Thymus (tissue), 11 donors: ENCODE results near the gene UBXN2A. TPM values are rescaled to one million over a fixed set of nuclear protein-coding genes. Genes with fewer than 3 reads are reported as not detected.
"Not testable (repeated sequence)": the region's sequence is repeated elsewhere in the genome, so short reads cannot be mapped to it uniquely, and the experiment has no call there.

Experiments used
- DNase-seq, 9 donors: peaks; one replicate each; pipeline ENCODE4 v3.0.0-alpha.2; 2013; ENCODE audit warnings: low spot score in 9 of 9, low read depth in 6 of 9, missing footprints in 1 of 9
- H3K27ac ChIP-seq, 2 donors: one replicate each; pipeline ENCODE4 v1.5.1; 2013; ENCODE audit warnings: control low read depth in 1 of 2, low read depth in 1 of 2, low read length in 1 of 2, mild to moderate bottlenecking in 1 of 2, moderate library complexity in 1 of 2
- H3K27me3 ChIP-seq, 2 donors: one replicate each; pipeline ENCODE4 v1.5.1; 2013; ENCODE audit warnings: low read length in 1 of 2; ENCODE audit not compliant: control insufficient read depth in 2 of 2, insufficient read depth in 1 of 2
- H3K36me3 ChIP-seq, 2 donors: one replicate each; pipeline ENCODE4 v1.5.1; 2013; ENCODE audit warnings: low read length in 1 of 2, mild to moderate bottlenecking in 1 of 2, moderate library complexity in 1 of 2; ENCODE audit not compliant: control insufficient read depth in 2 of 2, insufficient read depth in 2 of 2
- H3K4me1 ChIP-seq, 2 donors: one replicate each; pipeline ENCODE4 v1.5.1; 2013; ENCODE audit warnings: low read length in 2 of 2; ENCODE audit not compliant: control insufficient read depth in 2 of 2, insufficient read depth in 2 of 2
- H3K4me3 ChIP-seq, 2 donors: one replicate each; pipeline ENCODE4 v1.5.1; 2013; ENCODE audit warnings: low read length in 2 of 2, control low read depth in 1 of 2, mild to moderate bottlenecking in 1 of 2
- H3K9me3 ChIP-seq, 2 donors: one replicate each; pipeline ENCODE4 v1.5.1; 2013; ENCODE audit warnings: low read length in 1 of 2, mild to moderate bottlenecking in 1 of 2; ENCODE audit not compliant: control insufficient read depth in 2 of 2, insufficient read depth in 1 of 2
- WGBS: extraction: QIAGEN DNeasy Blood & Tissue Kit; methylation state at CpG from one replicate; pipeline ENCODE4 v1.1.7; 2013; 5-methylcytosine and 5-hydroxymethylcytosine counted together
- polyA plus RNA-seq: library from polyadenylated mRNA; stranded (reverse); fragments of 200-250 nt; gene quantifications from one replicate; pipeline ENCODE4 v1.2.3, GENCODE V29; 2013
- total RNA-seq: library from RNA; stranded (reverse); fragments of 120-200 nt; gene quantifications from one replicate; pipeline ENCODE4 v1.2.4, GENCODE V29; 2013
- donor health status: healthy.

Gene UBXN2A
- total and polyA plus RNA-seq, 2 donors = 10.9 to 11.0 TPM

DNA sequence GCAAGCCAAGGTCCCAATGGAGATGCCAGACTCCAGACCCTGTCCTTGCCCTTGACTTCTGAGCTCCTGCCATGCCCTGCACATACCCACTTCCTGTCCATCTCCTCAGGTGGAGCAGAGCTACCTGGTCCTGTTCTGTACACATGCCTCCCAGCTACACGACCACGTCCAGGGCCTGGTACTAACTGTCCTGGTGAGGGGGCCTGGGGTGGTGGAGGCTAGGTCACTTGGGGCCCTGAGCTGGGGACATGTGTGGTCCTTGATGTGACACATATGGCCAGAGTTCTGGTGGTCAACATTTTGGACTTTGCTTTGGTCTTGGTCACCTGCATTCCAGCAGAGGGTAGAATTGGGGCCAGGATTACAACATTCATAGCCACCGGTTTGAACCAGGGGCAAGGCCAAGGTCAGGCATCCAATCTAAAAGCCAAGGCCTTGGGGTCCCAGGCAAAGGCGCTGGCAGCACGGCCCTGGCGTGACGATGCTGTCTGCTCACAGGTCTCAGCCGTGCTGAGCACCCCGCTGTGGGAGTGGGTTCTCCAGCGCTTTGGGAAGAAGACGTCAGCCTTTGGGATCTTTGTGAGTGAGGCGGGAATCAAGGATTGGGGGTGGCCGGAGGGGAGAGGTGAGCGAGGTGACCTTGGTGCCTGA, 82.2 kb downstream of the UBXN2A start:
- peaks cover 25 to 37% of the 10 kb centered on the region in 2 donors for H3K36me3 ChIP-seq
- WGBS = 98% methylated on average over 14 of the region's 14 CpGs

DNA sequence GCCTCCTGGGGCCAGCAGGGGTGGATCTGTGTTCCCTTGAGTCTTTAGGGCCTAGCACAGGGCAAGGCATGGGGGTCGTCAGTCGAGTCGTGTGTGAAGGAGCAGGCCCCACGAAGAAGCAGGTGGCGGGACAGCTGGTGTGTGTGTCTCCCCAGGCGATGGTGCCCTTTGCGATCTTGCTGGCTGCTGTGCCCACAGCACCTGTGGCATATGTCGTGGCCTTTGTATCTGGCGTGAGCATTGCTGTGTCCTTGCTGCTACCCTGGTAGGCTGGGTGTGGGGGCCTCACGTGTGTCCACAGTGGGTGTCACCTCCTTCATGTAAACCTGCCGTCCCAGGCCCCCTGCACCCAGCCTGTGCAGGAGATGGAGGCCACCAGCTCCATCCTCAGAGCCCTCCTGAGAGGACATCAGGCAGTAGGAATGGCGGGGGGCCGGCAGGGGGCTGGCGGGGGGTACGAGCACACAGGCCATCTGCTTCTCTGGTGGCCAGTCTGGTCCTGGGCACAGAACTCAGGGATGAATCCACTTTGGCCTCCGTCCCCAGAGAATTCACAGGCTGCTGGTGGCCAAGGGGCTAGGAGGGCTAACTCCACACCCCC, 82.8 kb downstream of the UBXN2A start:
- Histone ChIP-seq H3K27ac (no peak overlapping the region), H3K4me3 (no peak overlapping the region), H3K36me3 (peaks cover 25 to 37% of the 10 kb centered on the region in 2 donors), H3K27me3 (no peaks in the 10 kb centered on the region), H3K9me3 (no peaks in the 10 kb centered on the region), H3K4me1 (peaks cover 0 to 11% of the 10 kb centered on the region in 2 donors)
- 93% methylated on average over 16 of the region's 16 CpGs for WGBS
- DNase-seq = no peak

More for the DNA sequence above, 82.2 kb downstream of the UBXN2A start:
- Histone ChIP-seq H3K4me3 (no peak overlapping the region), H3K27me3 (no peaks in the 10 kb centered on the region), H3K27ac (no peak overlapping the region), H3K4me1 (peaks cover 0 to 11% of the 10 kb centered on the region in 2 donors), H3K9me3 (no peaks in the 10 kb centered on the region)
- no peak for DNase-seq

DNA sequence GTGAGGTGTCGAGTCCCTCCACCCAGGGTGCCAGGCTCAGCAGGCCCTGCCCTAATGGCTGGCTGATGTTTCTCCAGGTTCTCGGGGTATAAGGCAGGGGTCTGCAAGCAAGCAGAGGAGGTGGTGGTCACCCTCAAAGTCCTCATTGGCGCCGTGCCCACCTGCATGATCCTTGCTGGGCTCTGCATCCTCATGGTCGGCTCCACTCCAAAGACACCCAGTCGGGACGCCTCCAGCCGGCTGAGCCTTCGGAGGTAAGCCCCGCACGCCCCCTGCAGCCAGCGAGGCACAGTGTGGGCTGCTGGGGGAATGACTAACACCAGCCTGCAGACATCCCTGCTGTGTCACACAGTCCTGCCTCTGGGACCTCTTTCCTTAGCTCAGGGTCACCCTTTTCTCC, 83.8 kb downstream of the UBXN2A start:
- H3K27me3 ChIP-seq = no peaks in the 10 kb centered on the region
- peaks cover 0 to 11% of the 10 kb centered on the region in 2 donors for H3K4me1 ChIP-seq
- no peak for DNase-seq
- H3K4me3 ChIP-seq = no peak overlapping the region
- H3K9me3 ChIP-seq = no peaks in the 10 kb centered on the region
- H3K27ac ChIP-seq = no peak overlapping the region
- H3K36me3 ChIP-seq = peaks cover 26 to 37% of the 10 kb centered on the region in 2 donors
- WGBS = 97% methylated on average over 12 of the region's 12 CpGs

DNA sequence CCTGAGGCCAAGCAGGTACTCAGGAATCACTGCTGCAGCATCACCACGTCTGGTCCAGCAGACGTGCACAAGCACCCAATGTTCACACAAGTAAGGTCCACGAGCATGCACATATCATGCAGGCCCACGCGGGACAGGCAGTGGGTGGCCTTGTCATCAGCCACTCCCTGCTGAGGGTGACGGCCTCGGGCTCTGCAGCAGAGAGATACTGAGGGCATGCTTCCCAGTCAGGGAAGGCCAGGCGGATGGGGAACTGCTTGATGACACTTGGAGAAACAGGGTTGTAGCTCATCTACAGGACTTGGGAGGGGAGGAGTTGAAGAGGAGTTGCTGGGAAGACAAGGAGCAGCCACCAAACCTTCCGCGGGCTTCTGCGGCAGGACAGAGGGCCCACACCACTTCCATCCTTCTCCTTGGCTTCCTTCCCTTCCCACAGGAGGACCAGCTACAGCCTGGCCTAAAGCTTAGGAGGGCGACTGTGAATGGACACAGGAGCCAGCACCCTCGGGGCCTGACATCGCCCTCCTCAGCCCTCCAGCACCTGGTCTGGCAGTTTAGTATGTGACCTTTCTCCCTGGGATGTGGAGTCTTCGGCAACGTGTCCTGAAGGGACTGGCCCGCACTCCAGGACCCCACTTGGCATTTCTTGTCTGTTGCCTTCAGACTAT, 84.9 kb downstream of the UBXN2A start:
- Histone ChIP-seq H3K9me3 (no peaks in the 10 kb centered on the region), H3K4me1 (peaks cover 0 to 11% of the 10 kb centered on the region in 2 donors), H3K36me3 (peaks cover 37 to 46% of the 10 kb centered on the region in 2 donors), H3K27me3 (no peaks in the 10 kb centered on the region), H3K4me3 (no peak overlapping the region), H3K27ac (no peak overlapping the region)
- 98% methylated on average over 17 of the region's 17 CpGs for WGBS
- no peak for DNase-seq

DNA sequence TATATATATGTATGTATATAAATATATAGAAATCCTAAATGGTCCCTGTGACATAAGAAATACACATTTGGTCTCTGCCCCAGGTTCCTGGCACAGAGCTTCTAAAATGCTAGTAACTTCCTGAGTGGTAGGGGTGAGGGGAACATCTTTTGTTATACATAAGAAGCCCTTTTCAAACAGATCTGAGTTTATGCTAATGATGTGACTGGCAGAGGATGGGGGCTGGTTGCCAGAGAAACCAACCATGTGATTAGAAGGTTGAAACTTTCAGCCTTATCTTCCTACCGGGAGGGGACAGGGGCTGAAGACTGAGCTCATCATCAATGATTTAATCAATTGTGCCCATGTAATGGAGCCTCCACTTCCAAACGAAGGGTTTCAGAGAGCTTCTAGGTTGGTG, 86.0 kb downstream of the UBXN2A start:
- Histone ChIP-seq H3K27me3 (no peaks in the 10 kb centered on the region), H3K4me3 (no peak overlapping the region), H3K27ac (no peak overlapping the region), H3K36me3 (peaks cover 48 to 56% of the 10 kb centered on the region in 2 donors), H3K9me3 (no peaks in the 10 kb centered on the region), H3K4me1 (peaks cover 0 to 11% of the 10 kb centered on the region in 2 donors)
- peak in 1 of 9 donors; percentile 40 for DNase-seq
- WGBS = 85% methylated on average over 2 of the region's 2 CpGs

DNA sequence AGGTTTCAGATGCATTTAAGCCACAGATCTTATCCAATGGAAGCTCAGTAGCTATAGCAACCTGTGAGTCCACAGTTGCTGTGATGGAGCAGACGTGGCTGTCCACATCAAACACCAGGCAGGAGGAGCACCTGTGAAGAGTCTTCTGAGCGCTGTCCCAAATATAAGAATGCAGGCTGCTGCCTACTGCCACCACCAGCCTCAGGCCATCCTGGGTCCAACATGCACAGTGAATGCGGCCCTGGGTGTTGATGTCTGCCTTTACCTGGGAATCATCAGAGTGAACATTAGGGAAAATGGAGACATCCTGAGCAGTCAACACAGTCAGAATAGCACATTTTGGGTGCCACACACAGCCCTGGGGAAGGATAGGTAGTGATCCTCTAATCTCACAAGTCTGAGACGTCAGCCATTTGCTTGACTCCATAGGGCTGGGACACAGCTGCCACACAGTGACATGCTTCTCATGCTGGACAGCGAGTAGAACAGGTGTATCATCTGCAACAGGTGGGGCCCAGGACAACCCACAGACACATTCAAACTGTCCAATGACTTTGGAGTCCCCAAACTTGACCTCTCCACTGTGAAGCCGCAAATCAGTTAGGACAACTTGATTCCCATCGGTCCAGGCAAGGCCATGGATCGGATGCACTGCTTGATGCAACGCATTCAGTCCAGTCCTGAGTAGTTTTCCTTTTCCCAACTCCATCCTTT, 98.7 kb downstream of the UBXN2A start:
- 92% methylated on average over 9 of the region's 9 CpGs for WGBS
- Histone ChIP-seq H3K36me3 (peaks cover 14 to 28% of the 10 kb centered on the region in 2 donors), H3K4me1 (no peaks in the 10 kb centered on the region), H3K27ac (no peak overlapping the region), H3K27me3 (no peaks in the 10 kb centered on the region), H3K9me3 (no peaks in the 10 kb centered on the region), H3K4me3 (no peak overlapping the region)
- DNase-seq = no peak

DNA sequence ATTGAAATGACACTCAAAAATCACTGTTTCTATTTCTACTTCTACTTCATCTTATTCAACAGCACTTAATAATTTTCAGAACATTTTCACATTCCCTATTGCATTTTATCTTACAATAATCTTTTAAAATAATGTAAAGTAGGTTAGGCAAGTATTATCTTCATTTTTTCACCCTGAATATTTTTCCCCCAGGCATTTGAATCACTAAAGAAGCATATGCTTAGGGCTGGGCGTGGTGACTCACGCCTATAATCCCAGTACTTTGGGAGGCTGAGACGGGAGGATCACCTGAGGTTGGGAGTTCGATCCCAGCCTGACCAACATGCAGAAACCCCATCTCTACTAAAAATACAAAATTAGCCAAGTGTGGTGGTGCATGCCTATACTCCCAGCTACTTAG, 100.2 kb downstream of the UBXN2A start:
- H3K4me1 ChIP-seq = no peaks in the 10 kb centered on the region
- WGBS = 99% methylated on average over 4 of the region's 4 CpGs
- no peak overlapping the region for H3K27ac ChIP-seq
- H3K4me3 ChIP-seq = no peak overlapping the region
- no peak for DNase-seq
- no peaks in the 10 kb centered on the region for H3K27me3 ChIP-seq
- H3K36me3 ChIP-seq = peaks cover 14 to 28% of the 10 kb centered on the region in 2 donors
- no peaks in the 10 kb centered on the region for H3K9me3 ChIP-seq

DNA sequence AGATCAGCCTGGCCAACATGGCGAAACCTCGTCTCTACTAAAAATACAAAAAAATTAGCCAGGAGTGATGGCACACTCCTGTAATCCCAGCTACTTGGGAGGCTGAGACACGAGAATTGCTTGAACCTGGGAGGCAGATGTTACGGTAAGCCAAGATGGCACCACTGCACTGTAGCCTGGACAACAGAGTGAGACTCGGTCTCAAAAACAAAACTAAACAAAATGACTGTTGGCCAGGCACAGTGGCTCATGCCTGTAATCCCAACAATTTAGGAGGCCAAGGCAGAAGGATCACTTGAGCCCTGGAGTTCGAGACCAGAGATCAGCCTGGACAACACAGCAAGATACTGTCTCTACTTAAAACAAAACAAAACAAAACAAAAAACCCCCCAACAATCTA, 102.9 kb downstream of the UBXN2A start:
- not testable (repeated sequence) for H3K27me3 ChIP-seq, H3K4me3 ChIP-seq, DNase-seq, H3K27ac ChIP-seq, H3K4me1 ChIP-seq, H3K9me3 ChIP-seq
- H3K36me3 ChIP-seq = peaks cover 8 to 15% of the 10 kb centered on the region in 2 donors
- WGBS = 98% methylated on average over 6 of the region's 6 CpGs
